PC-3 (cell line): ENCODE measurements around the gene GLB1L2. TPM values are rescaled to one million over a fixed set of nuclear protein-coding genes. Genes with fewer than 3 reads are reported as not detected.

Experiments used
- ATAC-seq: fragments of 200-7000 bp; cut with Tn5 transposase; 2 replicates; pipeline ENCODE4 v1.9.1; 2020; ENCODE audit warnings: mild to moderate bottlenecking, moderate library complexity
- BruUV-seq: library from RNA; stranded (reverse); fragments of 400-500 nt; replicated peaks from 2 replicates; lab custom pipeline; 2021; lab: Mats Ljungman, UMichigan
- CTCF ChIA-PET: fragments of 300-600 bp; sonication (Branson Sonifier 250); formaldehyde crosslinking; loops from one replicate; lab custom pipeline; 2022; ENCODE audit warnings: antibody characterized with exemption; lab: Charles Lee
- POLR2A ChIA-PET: fragments of 300-600 bp; sonication (Branson Sonifier 250); formaldehyde crosslinking; loops from one replicate; lab custom pipeline; 2022; ENCODE audit warnings: antibody characterized with exemption; ENCODE audit not compliant: unreplicated experiment; lab: Charles Lee
- DNase-seq: peaks from one replicate; pipeline ENCODE4 v3.0.0-alpha.2; 2015
- H2AFZ ChIP-seq: fragments of 300-600 bp; sonication (generic); 2 replicates; pipeline ENCODE4 v1.6.0; 2016; ENCODE audit warnings: antibody characterized with exemption, low read length
- H3F3A ChIP-seq: fragments of 300-600 bp; sonication (generic); one replicate; pipeline ENCODE4 v1.6.0; 2017; ENCODE audit warnings: antibody characterized with exemption, low read length, control low read depth, mild to moderate bottlenecking; ENCODE audit not compliant: unreplicated experiment
- H3K27ac ChIP-seq: fragments of 300-600 bp; sonication (generic); 2 replicates; pipeline ENCODE4 v1.5.1; 2016; ENCODE audit warnings: mild to moderate bottlenecking, low read length
- H3K27me3 ChIP-seq: fragments of 300-600 bp; sonication (generic); 2 replicates; pipeline ENCODE4 v1.6.1; 2016; ENCODE audit warnings: low read length, mixed read lengths
- H3K36me3 ChIP-seq: fragments of 300-600 bp; sonication (generic); 2 replicates; pipeline ENCODE4 v1.6.1; 2016; ENCODE audit warnings: low read depth, mixed run types, low read length, mixed read lengths
- H3K4me1 ChIP-seq: fragments of 300-600 bp; sonication (generic); 2 replicates; pipeline ENCODE4 v1.5.1; 2016; ENCODE audit warnings: low read length; ENCODE audit not compliant: insufficient read depth
- H3K4me2 ChIP-seq: fragments of 300-600 bp; sonication (generic); 2 replicates; pipeline ENCODE4 v1.6.0; 2016; ENCODE audit warnings: low read length
- H3K4me3 ChIP-seq: fragments of 300-600 bp; sonication (generic); 2 replicates; pipeline ENCODE4 v1.5.1; 2016; ENCODE audit warnings: mild to moderate bottlenecking, low read length, mixed read lengths
- H3K79me2 ChIP-seq: fragments of 300-600 bp; sonication (generic); 2 replicates; pipeline ENCODE4 v1.6.1; 2017; ENCODE audit warnings: low read length, mixed read lengths
- H3K9ac ChIP-seq: fragments of 300-600 bp; sonication (generic); 2 replicates; pipeline ENCODE4 v1.6.0; 2016; ENCODE audit warnings: mild to moderate bottlenecking, low read length
- H3K9me2 ChIP-seq: fragments of 300-600 bp; sonication (generic); replicated peaks from 2 replicates; pipeline ENCODE4 v1.6.1; 2016; ENCODE audit warnings: mixed run types, low read length, mixed read lengths
- H3K9me3 ChIP-seq: fragments of 300-600 bp; sonication (generic); 2 replicates; pipeline ENCODE4 v1.6.1; 2016; ENCODE audit warnings: low read length, mixed read lengths
- H4K20me1 ChIP-seq: fragments of 300-600 bp; sonication (generic); 2 replicates; pipeline ENCODE4 v1.6.1; 2016; ENCODE audit warnings: low read length, mixed read lengths
- EZH2 ChIP-seq: fragments of 300-600 bp; sonication (generic); IDR thresholded peaks from one replicate; pipeline ENCODE4 v1.6.1; 2017; ENCODE audit warnings: antibody characterized with exemption, mild to moderate bottlenecking, low read length; ENCODE audit not compliant: unreplicated experiment
- EZH2phosphoT487 ChIP-seq: fragments of 300-600 bp; sonication (generic); IDR thresholded peaks from 2 replicates; pipeline ENCODE4 v1.6.1; 2018; ENCODE audit warnings: mild to moderate bottlenecking, antibody characterized with exemption, low read length, borderline replicate concordance
- intact Hi-C: fragments of 100-400 bp; cut with micrococcal nuclease; formaldehyde crosslinking; loops from 2 replicates; pipeline ENCODE4 v1.9.0; 2023
- total RNA-seq: library from RNA; depleted of rRNA; stranded (reverse); fragments of >200 nt; gene quantifications from 2 replicates; pipeline ENCODE4 v1.2.3, GENCODE V29; 2014
- TF ChIP-seq, protein P1 (sequence below): fragments of 300-600 bp; sonication (generic); conservative IDR thresholded peaks from 2 replicates; pipeline ENCODE4 v1.5.1; 2017; ENCODE audit warnings: antibody characterized with exemption, low read depth, mild to moderate bottlenecking, low read length

The GLB1L2 gene
- total RNA-seq, 1 experiment from 2014 or later = 0.62 TPM

DNA sequence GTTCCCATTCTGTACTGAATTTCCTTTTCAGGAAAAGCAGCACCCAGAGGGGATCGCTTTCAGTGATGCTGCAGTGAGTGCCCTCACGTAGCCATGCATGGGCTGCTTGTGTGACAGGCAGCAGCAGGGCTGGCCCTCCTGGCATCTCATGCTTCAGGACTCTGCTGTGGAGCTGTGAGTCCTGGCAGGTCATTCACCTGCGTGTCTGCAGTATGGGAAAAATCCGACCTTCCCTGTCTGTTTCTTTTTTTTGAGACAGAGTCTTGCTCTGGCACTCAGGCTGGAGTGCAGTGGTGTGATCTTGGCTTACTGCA is 13.4 kb downstream of the GLB1L2 start:
- CTCF ChIA-PET = no interaction called here
- 0 out of 2 replicates have a peak, but pooled peaks cover 4% of the 10 kb centered on the region for H3K9me3 ChIP-seq
- peaks cover 62% of the 10 kb centered on the region for H3K27me3 ChIP-seq
- no TSS peak for BruUV-seq
- DNase-seq (no peak), ATAC-seq (no peak)
- H3F3A ChIP-seq = no peaks in the 10 kb centered on the region
- no peaks in the 10 kb centered on the region for H4K20me1 ChIP-seq
- no peak overlapping the region for H3K4me3 ChIP-seq
- H3K4me2 ChIP-seq = no peak overlapping the region
- TF ChIP-seq, protein P1, sequence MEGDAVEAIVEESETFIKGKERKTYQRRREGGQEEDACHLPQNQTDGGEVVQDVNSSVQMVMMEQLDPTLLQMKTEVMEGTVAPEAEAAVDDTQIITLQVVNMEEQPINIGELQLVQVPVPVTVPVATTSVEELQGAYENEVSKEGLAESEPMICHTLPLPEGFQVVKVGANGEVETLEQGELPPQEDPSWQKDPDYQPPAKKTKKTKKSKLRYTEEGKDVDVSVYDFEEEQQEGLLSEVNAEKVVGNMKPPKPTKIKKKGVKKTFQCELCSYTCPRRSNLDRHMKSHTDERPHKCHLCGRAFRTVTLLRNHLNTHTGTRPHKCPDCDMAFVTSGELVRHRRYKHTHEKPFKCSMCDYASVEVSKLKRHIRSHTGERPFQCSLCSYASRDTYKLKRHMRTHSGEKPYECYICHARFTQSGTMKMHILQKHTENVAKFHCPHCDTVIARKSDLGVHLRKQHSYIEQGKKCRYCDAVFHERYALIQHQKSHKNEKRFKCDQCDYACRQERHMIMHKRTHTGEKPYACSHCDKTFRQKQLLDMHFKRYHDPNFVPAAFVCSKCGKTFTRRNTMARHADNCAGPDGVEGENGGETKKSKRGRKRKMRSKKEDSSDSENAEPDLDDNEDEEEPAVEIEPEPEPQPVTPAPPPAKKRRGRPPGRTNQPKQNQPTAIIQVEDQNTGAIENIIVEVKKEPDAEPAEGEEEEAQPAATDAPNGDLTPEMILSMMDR = no peak
- TF ChIP-seq EZH2phosphoT487 = no peak
- TF ChIP-seq EZH2 = no peak
- H3K79me2 ChIP-seq = no peaks in the 10 kb centered on the region
- H3K36me3 ChIP-seq = no peaks in the 10 kb centered on the region
- H3K9me2 ChIP-seq = no peaks in the 10 kb centered on the region
- H3K9ac ChIP-seq = no peak overlapping the region
- H3K4me1 ChIP-seq = no peaks in the 10 kb centered on the region
- no peak overlapping the region for H3K27ac ChIP-seq
- intact Hi-C loops = no loop called here
- H2AFZ ChIP-seq = no peak overlapping the region
- POLR2A ChIA-PET = no interaction called here

DNA sequence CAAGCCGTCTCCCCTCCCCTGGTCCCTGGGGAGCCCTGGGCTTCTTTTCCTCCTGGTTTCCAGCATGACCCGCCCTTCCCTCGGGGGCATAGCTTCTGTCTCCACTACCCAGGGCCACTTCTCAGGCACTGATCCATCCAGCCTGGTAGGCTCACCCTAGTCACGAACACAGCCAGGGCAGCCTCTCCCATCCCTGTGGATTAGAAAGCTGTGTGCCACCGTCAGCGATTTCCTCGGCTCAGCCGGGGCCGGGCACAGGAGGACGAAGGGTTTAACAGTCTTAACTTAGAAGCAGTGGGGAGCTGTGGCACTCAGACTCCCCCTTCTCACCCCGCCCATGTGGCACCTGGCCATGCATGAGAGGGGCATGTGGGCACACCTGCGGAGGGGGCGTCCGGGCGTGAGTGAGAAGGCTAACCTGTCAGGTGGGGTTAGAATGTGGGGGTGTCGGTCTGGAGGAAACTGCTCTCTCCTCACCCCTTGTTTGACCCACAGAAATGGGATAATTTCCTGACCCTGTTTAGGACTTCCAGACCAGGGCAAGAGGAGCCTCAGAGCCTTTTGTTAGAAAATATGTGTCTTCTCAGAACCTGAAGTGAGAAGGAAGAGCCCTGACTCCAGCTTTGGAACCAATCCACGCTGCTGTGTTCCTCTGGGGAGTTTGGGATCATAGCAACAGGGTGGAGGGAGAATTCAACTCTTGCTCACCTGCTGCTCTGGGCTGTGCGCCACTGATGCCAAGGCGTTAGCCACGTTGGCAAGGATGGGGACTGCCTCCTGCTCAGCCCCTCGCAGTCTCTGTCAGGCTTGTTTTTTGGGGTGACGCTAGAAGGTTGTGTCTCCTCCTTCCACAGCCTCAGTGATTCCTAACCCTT is 14.6 kb downstream of the GLB1L2 start:
- H4K20me1 ChIP-seq = no peaks in the 10 kb centered on the region
- H3K9me3 ChIP-seq = 0 out of 2 replicates have a peak, but pooled peaks cover 4% of the 10 kb centered on the region
- H3K4me1 ChIP-seq = no peaks in the 10 kb centered on the region
- no peak overlapping the region for H2AFZ ChIP-seq
- no peaks in the 10 kb centered on the region for H3K9me2 ChIP-seq
- DNase-seq (no peak), ATAC-seq (no peak)
- intact Hi-C loops = no loop called here
- H3K27ac ChIP-seq = no peak overlapping the region
- POLR2A ChIA-PET = no interaction called here
- H3K27me3 ChIP-seq = peaks cover 70% of the 10 kb centered on the region
- H3K9ac ChIP-seq = no peak overlapping the region
- CTCF ChIA-PET = no interaction called here
- no peaks in the 10 kb centered on the region for H3F3A ChIP-seq
- TF ChIP-seq EZH2 = no peak
- TF ChIP-seq EZH2phosphoT487 = no peak
- TF ChIP-seq, protein P1 = no peak
- BruUV-seq = no TSS peak
- H3K36me3 ChIP-seq = no peaks in the 10 kb centered on the region
- no peak overlapping the region for H3K4me3 ChIP-seq
- no peaks in the 10 kb centered on the region for H3K79me2 ChIP-seq
- no peak overlapping the region for H3K4me2 ChIP-seq

DNA sequence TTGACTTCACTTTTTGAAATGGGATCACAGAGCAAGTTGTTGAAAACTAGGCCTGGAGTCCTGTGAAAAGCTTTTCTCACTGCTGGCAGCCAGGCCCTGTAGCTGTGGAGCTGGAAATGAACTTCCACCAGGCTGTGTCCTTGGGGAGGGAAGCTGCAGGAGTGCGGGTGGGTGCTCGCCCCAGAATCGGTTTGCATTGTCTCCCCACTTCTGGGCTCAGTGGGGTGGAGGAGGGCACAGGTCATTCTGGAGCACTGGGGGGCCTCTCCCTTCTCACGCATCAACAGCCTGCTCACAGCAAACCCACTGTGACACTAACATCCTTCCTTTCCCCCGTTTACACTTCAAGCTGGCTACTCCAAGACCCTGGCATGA is 15.2 kb downstream of the GLB1L2 start:
- Histone ChIP-seq H3K36me3 (no peaks in the 10 kb centered on the region), H3K4me1 (no peaks in the 10 kb centered on the region), H3K79me2 (no peaks in the 10 kb centered on the region), H3K27me3 (peaks cover 76% of the 10 kb centered on the region), H4K20me1 (no peaks in the 10 kb centered on the region), H2AFZ (no peak overlapping the region), H3K9me3 (0 out of 2 replicates have a peak, but pooled peaks cover 4% of the 10 kb centered on the region), H3K9ac (no peak overlapping the region), H3K4me3 (no peak overlapping the region), H3K9me2 (no peaks in the 10 kb centered on the region), H3K4me2 (no peak overlapping the region), H3K27ac (no peak overlapping the region), H3F3A (no peaks in the 10 kb centered on the region)
- DNase-seq (no peak), ATAC-seq (no peak)
- CTCF ChIA-PET = no interaction called here
- TF ChIP-seq EZH2phosphoT487 (no peak), EZH2 (no peak)
- TF ChIP-seq, protein P1 = no peak
- BruUV-seq = no TSS peak
- intact Hi-C loops = no loop called here
- POLR2A ChIA-PET = no interaction called here
